Measurements from ENCODE around the gene NTPCR. TPM values are rescaled to one million over a fixed set of nuclear protein-coding genes. Genes with fewer than 3 reads are reported as not detected.
A peak's percentile ranks its signal among the peaks of the same experiment; 100 is the strongest.
"Not testable (repeated sequence)": the region's sequence is repeated elsewhere in the genome, so short reads cannot be mapped to it uniquely, and the experiment has no call there.

The NTPCR gene
- total RNA-seq, 1 experiment from 2014 or later = 18.1 TPM

GRCh38 chr1:232984577-232985425 lies 34.4 kb downstream of the NTPCR start:
- DNase-seq (ENCODE audit: low read depth) = no peak

GRCh38 chr1:232985882-232986526 lies 35.6 kb downstream of the NTPCR start:
- no peak for DNase-seq (ENCODE audit: low read depth)

- DNase-seq (ENCODE audit: low read depth) = no peak
Observed at GRCh38 chr1:232986527-232986922, 36.1 kb downstream of the NTPCR start.

GRCh38 chr1:232987046-232987773 lies 36.8 kb downstream of the NTPCR start:
- no peak for DNase-seq (ENCODE audit: low read depth)

- DNase-seq (ENCODE audit: low read depth) = no peak
Observed at GRCh38 chr1:232987774-232988140, 37.3 kb downstream of the NTPCR start.

- DNase-seq (ENCODE audit: low read depth) = peak; percentile 65
Observed at GRCh38 chr1:232988572-232989040, 38.2 kb downstream of the NTPCR start.

GRCh38 chr1:232990176-232991128 lies 40.0 kb downstream of the NTPCR start:
- no peak for DNase-seq (ENCODE audit: low read depth)

- no peak for DNase-seq (ENCODE audit: low read depth)
Observed at GRCh38 chr1:232991238-232991637, 40.8 kb downstream of the NTPCR start.

GRCh38 chr1:232992227-232992626 lies 41.8 kb downstream of the NTPCR start:
- no peak for DNase-seq (ENCODE audit: low read depth)

- no peak for DNase-seq (ENCODE audit: low read depth)
Observed at GRCh38 chr1:232993555-232993954, 43.1 kb downstream of the NTPCR start.

- no peak for DNase-seq (ENCODE audit: low read depth)
Observed at GRCh38 chr1:232995189-232995588, 44.8 kb downstream of the NTPCR start.

- no peak for DNase-seq (ENCODE audit: low read depth)
Observed at GRCh38 chr1:232996143-232996542, 45.7 kb downstream of the NTPCR start.

GRCh38 chr1:232998138-232998537 lies 47.7 kb downstream of the NTPCR start:
- no peak for DNase-seq (ENCODE audit: low read depth)

GRCh38 chr1:232998646-232999045 lies 48.2 kb downstream of the NTPCR start:
- no peak for DNase-seq (ENCODE audit: low read depth)

- no peak for DNase-seq (ENCODE audit: low read depth)
Observed at GRCh38 chr1:232999956-233000625, 49.7 kb downstream of the NTPCR start.

GRCh38 chr1:233003638-233004037 lies 53.2 kb downstream of the NTPCR start:
- not testable (repeated sequence) for DNase-seq (ENCODE audit: low read depth)

- no peak for DNase-seq (ENCODE audit: low read depth)
Observed at GRCh38 chr1:233004451-233004850, 54.0 kb downstream of the NTPCR start.

GRCh38 chr1:233005156-233005555 lies 54.7 kb downstream of the NTPCR start:
- no peak for DNase-seq (ENCODE audit: low read depth)

- peak; percentile 90 for DNase-seq (ENCODE audit: low read depth)
Observed at GRCh38 chr1:233005703-233006102, 55.3 kb downstream of the NTPCR start.

- no peak for DNase-seq (ENCODE audit: low read depth)
Observed at GRCh38 chr1:233006108-233006507, 55.7 kb downstream of the NTPCR start.

GRCh38 chr1:233006541-233006973 lies 56.1 kb downstream of the NTPCR start:
- DNase-seq (ENCODE audit: low read depth) = peak; percentile 41
